ENCODE measurements around the gene PLXNA4.
A peak's percentile ranks its signal among the peaks of the same experiment; 100 is the strongest.

Gene PLXNA4

DNA sequence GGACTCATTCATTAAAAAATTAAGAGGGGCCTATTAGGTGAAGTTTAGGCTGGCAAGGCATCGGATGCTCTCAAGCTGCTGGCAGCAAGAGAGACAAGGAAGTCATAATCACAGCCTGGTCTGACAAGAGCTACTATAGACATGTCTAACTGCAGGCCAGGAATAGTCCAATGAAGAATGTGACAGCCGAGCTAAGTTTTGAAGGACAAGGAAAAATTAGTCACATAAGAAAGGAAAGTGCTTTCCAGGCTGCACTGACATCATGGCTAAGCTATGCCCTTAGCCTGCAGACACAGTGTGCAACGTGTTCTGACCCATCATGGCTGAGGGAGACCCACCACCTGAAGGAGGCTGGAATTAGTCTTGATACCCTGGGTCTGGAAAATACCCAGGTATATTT, 281.1 kb downstream of the PLXNA4 start:
- DNase-seq = no peak

DNA sequence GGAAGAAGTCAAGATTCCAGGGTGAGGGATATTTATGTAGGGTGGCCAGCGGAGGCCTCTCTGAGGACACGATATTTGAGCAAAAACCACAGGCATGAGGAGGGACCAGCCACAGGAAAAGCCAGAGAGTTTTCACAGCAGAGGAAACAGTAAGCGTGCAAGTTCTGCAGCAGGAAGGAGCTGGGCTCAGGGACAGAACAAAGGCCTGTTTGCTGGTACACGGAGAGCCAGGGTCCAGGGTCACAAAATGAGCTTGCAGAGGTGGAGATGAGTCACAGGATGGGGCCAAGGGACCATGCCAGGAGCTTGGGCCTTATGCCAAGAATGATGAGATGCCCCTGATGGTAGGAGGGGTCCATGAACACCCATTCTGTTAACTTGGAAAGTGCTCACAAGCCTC, 283.5 kb downstream of the PLXNA4 start:
- no peak for DNase-seq

DNA sequence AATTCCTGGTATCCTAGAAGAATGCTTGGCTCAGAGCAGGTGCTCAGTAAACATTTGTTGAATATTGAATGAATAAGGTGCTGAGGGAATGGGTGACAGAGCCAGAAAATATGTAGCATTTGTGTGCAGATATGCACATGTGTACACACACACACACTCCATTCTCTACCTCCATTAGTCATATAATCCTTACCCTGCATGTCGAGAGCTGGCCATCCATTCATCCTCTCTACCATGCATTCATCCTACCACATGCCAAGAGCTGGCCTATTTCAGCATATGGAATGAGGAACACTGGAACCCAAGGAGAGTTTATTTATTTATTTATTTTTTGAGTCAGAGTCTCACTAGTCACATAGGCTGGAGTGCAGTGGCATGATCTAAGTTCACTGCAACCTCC, 284.8 kb downstream of the PLXNA4 start:
- no peak for DNase-seq

DNA sequence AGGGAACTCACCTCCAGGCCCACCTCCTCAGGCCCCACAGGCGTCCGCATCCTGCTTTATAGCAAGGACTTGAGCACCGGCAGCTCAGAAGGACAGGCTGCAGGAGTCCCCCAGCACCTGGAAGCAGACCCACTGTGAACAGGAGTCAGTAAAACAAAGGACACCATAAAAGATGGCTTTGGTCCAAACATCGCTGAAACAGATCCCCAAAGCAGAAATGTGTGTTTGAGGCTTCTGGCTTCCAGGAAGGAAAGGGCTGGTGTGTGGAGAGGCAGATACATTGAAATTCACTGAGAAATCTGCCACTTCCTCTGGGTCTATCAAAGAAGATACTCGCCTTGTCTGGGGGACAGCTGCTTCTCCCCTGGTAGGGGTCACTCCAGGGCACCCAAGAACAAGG, 286.2 kb downstream of the PLXNA4 start:
- no peak for DNase-seq

DNA sequence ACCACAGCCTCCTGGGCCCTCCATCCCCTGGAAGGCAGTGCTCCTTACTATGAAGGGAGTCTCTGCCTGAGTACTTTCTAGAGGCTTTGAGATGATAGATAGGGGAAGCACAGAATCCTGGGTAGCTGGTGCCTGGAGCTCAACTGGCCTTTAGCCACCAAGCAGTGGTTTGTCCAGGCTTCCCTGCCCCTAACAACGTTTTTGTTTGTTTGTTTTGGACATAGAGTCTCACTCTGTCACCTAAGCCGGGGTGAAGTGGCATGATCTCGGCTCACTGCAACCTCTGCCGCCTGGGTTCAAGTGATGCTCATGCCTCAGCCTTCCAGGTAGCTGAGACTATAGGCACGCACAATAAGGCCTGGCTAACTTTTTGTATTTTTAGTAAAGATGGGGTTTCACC, 289.4 kb downstream of the PLXNA4 start:
- no peak for DNase-seq

DNA sequence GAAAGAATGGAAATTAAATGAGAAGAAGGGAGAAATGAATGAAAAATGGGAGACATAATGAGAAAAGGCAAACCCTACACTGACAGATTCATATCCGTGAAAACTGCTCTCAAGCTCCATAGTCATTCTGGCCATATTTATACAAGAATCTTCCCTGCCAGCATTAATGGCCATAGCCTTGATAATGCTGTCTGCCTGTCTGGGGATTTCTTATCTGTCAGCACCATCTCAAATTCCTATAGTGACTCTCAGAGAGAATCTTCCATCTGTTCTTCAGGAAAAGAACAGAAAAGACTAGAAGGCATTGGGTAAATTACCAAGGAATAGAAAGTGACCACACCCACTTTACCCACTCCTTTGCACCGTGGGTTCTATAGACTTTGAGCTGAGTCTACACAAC, 295.9 kb downstream of the PLXNA4 start:
- DNase-seq = no peak

DNA sequence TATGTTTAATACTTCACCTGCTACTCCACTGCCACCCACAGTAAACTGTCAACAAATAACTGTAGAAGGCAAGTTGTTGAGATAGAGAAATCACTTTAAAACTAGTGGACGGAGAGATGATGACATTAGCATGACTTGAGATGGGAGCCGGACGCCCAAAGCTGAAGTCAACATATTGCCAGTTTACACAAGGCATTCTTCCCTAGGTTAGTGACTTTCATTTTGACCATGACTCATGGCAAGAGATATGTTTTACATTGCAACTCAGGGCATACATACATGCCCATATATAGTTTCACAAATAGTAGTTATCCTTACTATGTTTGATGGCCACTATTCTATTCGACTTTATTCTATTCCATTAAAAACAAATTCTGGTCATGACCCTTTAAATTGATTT, 296.6 kb downstream of the PLXNA4 start:
- no peak for DNase-seq

DNA sequence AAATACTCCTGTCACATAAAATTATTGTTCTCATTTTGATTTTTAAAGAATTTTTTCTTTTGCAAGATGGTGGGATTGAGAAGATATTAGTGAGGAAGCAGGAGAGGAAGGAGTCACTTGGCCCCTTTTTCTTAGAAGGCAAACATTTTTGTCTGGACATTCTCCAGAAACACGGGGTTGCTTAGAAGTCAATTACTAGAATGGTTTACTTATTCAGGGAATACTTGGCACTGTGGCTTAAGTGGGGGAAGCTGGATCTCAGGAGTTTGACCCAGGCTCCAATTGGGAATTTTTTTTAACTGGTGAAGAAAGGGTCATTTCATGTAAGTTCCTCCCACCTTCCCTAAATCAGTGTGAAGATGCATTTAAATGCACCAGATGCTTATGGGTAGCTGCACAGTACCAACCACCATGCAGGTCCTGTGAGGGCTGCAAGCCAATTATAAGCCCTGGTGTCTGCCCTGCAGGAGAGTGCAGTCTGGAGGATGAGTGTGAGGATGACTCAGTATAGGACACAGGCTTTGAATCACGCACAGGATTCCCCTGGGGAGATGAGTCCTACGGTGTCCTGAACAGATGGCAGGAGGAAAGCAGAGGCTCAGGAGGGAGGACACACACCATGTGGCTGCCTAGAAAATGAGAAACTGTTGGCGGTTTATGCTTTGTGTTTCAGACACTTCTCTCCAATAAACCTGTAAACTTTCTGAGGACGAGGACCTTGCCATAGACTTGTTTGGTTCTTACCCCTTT, 299.1 kb downstream of the PLXNA4 start:
- DNase-seq = no peak

DNA sequence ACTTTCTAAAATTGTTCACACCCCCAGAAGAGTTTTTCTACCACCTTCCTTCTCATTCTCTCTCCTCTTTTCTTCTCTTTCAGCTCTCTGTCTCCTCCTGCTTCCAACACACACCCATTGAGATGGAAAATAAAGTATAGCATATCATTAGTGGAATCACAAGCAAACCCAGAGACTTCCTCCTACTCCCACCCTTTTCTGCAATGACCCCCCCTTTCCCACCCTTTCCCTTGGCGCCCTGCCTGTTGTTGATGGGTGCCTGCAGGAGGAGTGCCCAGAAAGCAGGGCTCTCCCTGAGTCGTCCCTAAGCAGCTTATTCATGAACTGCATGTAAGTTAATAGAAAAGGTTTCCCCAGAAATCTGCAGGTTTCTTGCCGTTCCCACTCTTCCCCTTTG, 300.0 kb downstream of the PLXNA4 start:
- DNase-seq = no peak

DNA sequence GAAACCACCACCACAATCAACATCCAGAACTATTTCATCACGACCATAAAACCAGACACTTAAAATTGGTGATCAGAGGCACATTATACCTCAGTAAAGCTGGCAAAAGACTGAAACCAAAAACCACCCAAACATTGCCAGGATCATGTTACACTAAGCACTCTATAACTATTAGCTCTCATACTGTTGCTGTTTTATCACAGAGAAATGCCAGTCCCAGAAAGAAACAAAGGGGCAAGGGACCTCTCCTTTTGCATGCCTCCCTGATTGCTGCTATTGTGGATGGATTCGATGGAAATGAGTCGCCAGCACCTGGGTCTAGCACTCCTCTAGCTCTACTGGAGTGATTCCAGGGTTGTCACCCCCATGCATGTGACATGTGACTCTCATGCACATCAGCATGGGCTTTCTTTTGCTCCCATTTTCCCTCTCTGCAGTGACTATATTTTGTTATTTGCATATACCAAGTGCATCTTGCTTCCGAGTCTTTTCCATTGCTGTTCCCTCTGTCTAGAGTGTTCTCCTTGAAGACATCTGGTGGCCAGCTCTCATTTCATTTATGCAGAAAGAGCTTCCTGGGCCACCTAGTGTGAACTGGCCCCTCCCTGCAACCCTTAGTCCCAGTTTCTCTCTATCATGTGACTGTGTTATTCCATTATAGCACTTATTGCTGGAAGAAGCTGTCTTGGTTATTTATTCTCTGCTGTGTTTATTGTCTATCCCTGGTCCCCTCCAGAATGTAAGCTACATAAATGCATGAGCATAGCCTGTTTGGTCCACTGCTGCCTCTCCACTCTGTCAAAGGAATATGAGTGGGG, 300.6 kb downstream of the PLXNA4 start:
- DNase-seq = peak; percentile 24

DNA sequence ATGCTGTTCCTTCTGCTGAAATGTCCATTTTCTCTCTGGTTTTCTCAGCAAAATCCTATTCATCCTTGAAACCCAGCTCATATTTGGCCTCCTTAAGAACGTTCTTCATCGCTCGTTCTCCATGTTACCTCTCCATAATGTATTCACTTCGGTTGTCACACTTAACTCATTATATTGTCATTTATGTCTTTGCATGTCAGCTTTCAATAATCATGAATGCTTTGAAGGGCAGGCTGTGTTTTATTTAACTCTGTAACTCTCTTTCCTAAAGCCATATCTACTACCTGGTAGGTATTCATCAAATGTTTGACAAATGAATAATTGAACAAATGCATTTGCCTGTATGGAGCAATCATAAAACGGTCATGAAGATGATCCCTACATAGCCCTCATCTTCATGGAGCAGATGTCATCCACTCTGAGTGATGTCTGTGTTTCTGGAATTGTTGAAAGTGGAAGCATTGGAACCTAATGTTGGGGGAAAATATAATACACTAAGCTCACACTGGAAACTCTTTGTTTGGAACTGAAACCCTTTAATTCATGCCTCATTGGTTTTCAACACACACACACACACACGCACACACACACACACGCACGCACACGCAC, 303.4 kb downstream of the PLXNA4 start:
- no peak for DNase-seq

DNA sequence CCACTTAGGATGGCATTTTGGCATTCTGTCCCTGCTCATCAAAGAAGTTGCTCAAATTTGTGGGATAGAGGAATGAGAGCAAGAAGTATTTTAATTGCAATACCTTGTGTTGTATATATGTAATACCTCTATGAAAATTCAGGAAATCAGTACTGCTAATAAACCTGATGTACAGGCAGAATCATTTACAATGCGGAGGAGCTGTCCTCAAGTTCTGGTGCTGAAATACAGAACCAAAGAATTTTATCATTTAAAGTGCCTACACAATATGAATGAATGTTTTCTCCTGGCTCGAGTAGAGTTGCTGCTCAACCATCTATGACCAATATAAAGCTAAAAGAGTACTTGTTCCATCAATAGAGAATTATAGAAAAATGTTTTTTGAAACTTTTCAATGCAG, 305.8 kb downstream of the PLXNA4 start:
- no peak for DNase-seq

DNA sequence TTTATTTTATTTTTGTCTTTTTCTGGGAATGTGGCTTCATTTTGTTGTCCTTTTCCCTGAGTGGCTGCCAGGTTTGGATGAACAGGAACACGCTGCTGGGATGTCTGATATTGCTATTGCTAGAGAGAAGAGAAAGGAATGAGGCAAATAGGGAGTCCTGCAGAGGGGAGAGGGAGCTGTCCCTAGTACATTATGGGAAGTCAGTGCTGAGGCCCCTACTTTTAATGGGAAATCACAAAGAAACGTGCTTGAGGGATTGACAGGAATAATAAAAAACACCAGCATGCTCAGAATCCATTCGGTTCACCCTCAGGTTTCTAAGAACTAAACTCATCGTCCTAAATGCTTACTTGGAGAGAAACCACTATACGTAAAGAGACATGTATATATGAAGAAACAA, 306.6 kb downstream of the PLXNA4 start:
- no peak for DNase-seq

DNA sequence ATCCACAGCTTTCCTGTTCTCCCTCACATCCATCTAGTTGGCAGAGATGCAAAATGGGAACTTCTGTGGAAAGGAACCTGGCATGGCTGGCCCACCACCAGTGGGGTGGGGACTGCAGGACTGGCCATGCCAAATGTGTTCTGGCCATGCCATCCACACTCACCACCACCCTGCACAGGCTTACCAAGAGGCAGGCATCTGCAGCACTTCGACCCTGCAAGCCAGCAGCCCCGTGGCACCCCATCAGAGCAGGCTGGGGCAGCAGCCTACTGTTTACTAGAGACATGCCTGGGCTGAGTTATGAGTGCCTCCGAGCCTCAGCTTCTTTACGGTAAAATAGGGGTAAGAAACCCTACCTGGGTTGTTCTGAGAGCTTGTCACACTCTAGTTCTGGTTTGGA, 313.1 kb downstream of the PLXNA4 start:
- DNase-seq = no peak

DNA sequence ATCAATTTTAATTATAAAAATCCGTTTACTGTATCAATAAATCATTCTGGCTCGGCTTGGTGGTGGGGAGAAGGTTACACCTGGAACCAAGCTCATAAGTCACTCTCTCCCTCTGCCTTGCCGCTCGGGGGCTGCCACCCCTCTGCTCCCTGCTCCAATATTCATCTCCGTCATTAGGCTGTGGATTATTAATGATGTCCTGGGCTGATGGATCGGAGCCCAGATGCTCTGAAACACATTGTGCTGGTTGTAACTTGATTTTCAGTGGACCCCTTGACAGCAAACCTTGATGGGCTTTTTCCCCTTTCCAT, 314.2 kb downstream of the PLXNA4 start:
- DNase-seq = no peak

DNA sequence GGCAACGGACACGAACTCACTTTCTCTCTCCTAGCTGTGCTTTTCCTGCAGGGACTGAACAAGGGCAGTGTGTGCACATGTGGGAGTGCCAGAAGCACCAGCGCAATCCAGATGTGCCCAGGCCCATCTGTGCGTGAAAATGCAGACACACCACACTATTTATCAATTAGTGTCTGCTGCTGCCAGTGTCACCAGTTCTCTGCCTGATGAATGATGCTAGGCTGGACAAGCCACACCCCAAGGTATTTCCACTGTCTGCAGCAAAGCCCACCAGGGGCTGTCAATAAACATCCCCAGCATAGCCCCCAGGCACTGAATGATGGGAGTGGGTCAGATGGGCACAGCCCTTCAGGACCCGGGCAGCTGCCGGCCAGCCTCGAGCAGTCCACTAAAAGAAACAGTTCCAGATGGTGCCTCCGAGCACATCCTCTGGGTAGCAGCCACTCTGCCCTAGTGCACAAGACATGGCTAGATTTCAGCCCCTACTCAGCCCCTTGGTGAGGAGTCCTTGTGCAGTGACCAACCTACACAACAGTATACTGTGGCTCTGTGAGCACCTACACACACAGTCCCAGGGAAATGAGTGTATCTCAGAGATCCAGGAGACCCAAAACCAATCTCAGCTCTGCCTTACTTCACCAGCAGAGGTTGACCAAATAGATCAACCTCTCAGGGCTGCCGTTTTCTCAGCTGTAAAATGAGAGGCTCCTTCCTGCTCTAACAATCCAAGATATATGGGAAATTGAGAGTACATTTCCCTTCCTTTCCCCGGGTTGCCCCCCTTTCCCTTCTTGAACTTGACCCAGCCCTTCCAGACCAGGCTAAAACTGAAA, 314.7 kb downstream of the PLXNA4 start:
- DNase-seq = no peak

DNA sequence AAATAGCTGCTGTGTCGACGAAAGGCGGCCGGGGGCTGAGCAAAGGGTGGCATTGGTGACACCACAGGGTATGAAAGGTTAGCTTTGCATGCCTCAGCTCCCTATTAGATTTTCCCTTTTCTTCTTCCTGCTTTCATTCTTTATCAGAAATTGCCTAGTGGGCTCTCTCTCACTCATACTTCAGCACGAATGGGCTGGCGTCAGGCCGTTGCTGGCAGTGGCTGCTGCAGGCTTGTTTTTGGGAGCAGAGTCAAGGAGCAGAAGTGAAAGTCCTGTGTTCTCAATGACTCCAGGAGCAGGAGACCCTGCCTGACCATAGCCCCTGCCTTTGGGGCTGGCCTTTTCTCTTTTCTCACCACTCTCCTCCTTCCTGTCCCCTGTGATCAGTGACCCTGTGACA, 318.0 kb downstream of the PLXNA4 start:
- no peak for DNase-seq

DNA sequence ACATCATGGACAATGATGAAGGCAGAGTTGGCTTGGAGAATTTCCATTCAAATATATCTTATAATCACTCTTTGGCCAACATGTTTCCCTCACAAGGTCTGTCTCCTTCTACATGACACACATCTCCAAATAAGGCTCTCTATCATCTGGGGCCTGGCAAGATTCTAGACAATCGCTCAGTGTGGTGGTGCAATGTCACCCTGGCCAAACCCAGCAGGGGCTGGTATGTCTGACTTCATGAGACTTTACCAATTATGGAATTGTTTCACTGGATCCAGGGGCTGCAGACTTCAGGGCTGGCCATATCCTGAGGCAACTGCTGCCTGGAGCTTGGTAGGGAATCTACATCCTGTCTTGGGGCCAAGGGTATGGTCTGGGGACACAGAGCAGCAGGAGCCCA, 319.0 kb downstream of the PLXNA4 start:
- no peak for DNase-seq

DNA sequence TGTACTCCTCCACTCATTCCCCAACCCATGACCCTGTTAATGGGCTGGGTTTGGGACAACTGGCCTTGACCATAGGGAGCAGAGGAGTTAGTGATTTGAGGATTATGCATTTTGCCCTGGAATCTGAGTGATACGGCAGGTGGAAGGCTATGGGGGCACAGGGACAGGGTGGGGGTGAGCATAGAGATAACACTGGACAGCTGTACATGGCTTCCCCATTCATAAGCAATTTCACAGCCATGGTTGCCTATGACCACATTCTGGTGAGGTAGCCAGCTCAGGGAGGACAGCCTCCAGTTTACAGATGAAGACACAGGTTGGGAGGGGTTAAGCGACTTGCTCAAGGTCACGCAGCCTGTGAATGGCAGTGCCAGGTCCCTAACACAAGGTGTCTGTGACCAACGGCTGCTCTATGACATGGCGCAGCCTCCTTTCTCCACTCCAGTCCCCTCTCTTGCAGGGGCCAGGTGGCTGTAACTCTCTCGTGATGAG, 319.5 kb downstream of the PLXNA4 start:
- no peak for DNase-seq

DNA sequence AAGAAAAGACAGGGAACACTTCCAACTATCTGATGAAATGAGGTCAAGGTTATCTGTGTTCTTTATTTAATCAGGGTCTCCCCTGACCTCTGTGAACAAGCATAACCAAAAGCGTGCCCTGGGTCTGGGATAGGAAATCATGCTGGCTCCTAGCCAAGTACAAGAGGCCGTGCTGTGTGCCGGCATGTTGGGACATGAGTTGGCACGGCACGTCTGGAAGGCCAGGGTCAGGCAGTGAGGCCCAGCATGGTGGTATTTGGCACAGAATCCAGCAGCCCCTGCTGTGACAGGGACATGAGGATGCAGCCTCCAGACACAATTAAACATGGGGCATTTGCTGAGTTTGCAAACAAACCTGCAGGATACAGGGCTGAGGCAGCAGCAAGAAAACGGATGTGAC, 320.4 kb downstream of the PLXNA4 start:
- no peak for DNase-seq

DNA sequence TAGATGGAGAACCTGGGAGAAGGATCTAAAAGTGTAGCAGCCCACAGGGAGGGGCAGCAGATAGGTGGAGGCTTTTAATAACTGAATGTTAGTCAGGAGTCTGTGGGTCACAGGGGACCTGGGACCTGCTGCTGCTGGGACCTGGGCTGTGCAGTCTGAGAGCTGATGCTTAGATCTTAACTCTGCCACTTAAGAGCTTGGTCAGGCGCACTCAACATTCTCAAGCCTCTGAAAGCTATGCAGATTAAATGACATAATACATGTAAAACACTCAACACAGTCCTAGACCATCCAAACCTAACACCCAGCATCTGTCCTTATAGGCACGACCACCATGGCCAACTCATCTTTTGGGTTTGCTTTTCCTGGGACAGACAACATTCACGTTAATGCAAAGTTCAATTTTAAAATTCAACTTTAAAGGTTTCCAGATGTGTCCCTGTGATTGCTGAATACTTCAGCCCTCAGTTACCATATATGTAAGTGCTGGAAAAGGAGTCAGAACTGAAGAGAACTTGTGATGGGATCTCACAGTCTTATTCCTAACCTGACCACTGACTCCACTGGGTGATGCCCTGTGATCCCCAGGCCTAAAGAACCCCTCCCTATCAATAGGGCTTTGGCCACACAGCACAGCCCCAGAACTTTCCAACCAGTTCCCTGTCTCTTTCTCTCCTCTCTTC, 321.0 kb downstream of the PLXNA4 start:
- DNase-seq = no peak

DNA sequence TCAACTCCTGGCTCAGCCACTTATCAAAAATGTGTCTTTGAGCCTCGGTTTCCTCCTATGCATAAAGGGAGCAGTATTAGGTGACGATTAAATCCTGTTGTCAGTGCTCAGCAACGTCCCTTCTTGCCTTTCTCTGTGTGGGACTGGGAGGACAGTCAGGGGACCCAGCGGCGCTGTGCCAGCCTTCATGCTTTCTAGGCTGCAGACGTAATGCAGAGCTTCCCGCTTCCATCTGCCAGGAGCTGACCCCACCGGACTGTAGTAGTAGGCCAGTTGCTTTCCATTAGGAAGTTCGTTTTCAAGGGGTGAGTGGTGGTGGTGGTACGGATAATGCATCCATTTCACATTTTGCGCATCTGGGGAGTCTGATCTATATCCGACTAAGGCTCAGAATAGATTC, 321.8 kb downstream of the PLXNA4 start:
- DNase-seq = no peak

DNA sequence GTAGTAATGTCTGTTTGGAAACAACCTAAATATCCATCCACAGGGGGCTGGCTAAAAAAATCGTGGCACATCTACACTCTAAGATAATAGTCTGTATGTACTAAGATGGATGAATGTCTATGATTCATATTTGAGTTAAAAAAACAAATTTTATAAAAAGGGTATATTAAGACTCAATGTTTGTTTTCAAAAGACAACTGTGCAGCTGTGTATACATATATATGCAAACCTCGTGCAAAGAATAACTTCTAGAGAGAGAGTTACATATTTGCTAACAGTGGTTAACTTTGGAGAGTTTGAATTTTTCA, 323.5 kb downstream of the PLXNA4 start:
- DNase-seq = no peak
